HG03103 (cell line): ENCODE results near the gene GRB7.
A peak's percentile ranks its signal among the peaks of the same experiment; 100 is the strongest.
"Not testable (repeated sequence)": the region's sequence is repeated elsewhere in the genome, so short reads cannot be mapped to it uniquely, and the experiment has no call there.

ENCODE experiments used
- ATAC-seq: cut with Tn5 transposase; IDR thresholded peaks from one replicate; pipeline ENCODE4 v1.9.1; 2021; ENCODE audit warnings: low read depth; ENCODE audit not compliant: unreplicated experiment

The GRB7 gene

DNA sequence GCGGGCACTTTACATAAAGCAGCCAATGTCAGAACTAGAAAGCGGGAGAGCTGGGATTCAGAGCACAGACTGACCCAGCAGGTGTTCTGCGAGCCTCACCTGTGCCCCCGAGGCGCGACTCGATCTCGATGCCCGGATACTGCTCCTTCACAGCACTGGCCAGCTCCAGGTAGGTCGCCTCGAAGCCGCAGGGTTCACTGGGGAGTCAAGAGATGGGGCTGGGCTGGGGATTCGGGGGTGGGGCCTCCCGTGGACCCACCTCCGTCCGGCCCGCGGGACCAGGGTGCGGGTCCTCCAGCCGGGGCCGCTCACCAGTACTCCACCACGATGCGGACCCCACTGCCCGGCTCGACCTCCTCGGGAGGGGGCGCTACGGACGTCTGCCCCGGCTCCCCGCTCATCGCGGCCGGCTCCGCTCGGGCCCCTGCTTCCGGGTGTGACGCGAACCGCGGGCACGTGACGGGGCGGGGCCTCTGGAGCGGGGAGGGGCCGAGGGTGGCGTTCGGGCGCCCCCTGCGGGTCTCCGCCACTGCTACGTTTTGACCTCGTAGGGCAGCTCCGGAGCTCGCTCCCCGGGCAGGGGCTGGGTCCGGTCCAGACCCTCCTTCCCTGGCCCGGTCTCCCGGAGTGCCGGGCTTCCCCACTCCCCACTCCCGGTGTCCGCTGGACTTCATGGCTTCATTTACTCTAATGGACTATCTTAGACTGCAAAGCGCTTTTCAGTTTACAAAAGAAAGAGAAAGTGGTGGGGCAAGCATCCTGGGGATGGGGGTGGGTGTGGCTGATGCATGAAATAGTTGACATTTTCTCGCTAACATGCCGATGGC is 7.4 kb upstream of the GRB7 start, which contains the start of gene MIEN1:
Gene MIEN1 (minus strand): TSS at position 438 of the 827 bp plus-strand sequence. CDS start 37 bp downstream, at position 401.
- peak; percentile 85 for ATAC-seq

DNA sequence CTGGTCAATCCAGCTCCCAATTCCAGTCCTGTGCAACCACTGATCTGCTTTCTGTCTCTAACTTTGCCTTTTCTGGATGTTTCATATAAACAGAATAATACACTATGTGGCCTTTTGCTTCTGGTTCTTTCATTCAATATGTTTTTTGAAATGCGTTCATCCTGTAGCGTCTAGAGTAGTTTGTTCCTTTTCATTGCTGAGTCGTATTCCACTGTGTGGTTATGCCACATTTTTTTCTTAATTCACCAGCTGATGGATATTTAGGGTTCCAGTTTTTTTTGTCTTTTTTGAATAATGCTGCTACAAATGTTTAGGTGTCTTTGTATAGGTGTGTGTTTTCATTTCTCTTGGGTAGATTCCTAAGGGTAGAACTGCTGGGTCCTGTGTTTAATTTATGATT is 5.2 kb upstream of the GRB7 start:
- no peak for ATAC-seq

DNA sequence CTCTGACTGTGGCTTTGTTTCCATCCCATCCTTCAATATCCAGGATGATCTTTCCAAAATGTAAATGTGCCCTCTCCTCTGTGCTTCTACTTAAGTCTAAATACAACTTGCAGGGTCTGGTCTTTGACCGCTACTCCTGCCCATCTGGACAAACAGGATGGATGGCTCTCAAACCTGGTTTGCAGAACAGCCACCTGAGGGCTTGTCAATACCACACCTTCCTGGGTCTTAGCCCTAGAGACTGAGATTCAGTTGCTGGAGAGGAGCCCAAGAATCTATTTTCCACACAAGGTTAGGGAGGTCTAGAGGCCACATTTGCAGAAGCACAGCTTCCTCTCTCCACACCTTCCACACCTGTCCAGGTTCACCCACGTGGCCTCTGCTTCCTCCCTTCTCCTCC is 1.9 kb upstream of the GRB7 start:
- ATAC-seq, result no peak

DNA sequence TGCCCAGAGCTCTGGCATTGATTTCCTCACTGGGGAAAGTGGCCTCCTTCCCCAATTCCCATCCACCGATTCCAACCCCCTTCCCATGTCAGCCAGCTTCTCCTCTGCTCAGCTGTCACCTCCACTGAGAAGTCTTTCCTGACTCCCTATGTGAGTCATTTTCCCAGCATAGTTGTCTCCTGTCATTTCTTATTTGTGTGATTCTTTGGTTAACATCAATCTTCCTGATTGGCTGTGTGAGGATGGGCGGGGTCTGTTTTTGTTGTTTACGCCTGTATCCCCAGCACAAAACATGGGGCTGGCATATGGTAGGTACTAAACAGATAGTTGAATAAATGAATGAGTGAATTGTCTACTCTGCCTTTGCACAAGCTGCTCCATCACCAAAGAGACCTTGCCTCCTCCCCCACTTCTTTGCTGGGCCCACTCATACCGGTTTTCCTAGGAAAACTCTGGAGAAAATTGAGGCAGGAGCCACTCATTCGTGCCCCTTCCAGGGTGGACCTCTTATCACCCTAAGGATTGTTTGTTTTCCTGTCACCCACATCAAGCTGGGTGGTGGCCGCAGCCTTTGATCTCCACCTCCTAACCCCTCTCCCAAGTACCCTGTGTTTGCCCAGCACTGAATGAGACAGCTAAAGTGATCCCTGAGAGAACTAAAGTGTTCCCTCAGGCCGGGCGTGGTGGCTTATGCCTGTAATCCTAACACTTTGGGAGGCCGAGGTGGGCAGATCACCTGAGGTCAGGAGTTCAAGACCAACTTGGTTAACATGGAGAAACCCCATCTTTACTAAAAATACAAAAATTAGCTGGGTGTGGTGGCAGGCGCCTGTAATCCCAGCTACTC is 1.2 kb upstream of the GRB7 start:
- no peak for ATAC-seq

DNA sequence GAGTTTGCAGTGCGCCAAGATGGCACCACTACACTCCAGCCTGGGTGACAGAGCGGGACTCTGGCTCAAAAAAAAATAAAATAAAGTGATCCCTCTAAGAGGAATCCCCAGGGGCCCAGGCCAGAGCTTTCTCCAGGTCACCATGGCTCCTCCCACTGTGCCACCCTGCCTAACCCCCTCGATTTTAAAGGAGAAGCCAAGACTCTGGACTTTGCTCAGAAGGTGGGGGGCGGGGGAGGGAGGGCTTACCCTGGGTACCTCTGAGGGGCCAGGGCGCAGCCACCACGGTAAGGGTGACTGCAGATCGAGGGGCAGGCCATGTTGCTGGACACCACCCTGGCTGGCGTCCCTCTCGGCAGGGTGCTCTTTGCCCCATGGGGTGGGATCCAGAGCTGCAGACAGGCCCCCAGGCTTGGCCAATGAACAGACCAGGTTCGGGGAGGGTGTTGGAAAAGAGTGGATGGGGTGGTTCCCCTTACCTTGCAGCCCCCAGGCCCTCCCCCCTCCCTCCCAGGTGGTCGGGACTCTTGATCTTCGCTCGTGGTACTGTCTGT is 455 bp upstream of the GRB7 start:
- no peak for ATAC-seq

DNA sequence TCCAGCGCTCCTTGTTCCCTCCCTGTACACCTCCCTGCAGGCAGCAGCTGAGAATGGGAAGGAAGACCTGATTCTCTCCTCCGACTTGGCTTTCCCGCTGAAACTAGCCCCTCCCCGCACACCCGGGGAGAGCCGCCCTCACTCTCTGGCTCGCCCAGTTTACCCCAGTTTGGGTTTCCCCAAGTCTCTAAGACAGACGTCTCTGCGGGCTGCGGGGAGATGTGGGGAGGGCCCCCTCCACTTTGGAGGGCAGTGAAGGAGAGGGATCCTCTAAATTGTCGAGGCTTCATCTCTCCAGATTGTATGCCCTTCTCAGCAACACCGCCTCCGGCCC is 797 bp downstream of the GRB7 start:
- no peak for ATAC-seq

DNA sequence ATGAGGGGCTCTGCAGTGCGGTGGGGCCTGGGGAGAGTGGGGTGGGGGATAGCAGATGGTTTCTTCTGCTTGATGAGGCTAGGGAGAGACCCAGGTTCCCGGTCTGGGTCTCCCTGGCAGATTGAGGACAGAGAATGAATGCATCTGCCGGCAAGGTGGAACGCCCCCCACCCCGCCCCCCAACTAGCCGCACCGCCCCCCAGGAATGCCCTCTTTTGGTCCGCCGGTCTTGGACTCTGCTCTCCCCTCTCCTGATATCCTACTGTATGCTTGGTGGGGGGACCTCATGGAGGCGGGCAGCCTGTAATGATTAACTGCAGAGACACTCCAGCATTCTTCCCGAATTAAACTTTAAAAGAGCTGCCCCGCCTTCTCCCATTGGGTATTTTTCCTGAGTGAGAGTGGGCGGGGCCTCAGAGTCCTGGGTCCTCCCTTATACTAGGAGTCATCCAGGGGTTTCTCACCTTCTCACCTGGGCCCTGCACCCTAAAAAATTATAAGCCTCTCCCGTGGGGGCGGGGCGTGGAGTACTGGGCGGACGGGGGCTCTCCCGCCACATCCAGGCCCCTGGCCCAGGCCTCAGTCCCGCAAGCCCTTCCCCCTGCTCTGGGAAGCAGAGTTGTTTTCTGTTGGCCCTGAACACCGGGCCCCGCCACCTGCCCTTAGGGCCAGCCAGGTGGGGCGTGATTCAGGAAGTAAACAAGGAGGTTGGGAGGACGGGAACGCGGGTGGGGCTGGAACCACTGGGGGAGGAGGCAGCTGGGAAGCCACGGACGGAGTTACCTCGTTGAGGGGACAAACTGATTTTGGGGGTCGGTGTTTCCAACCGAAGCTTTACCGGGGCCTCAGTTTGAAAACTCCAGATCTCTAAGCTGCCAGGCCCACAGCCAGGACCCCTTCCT is 1.5 kb downstream of the GRB7 start:
- no peak for ATAC-seq

DNA sequence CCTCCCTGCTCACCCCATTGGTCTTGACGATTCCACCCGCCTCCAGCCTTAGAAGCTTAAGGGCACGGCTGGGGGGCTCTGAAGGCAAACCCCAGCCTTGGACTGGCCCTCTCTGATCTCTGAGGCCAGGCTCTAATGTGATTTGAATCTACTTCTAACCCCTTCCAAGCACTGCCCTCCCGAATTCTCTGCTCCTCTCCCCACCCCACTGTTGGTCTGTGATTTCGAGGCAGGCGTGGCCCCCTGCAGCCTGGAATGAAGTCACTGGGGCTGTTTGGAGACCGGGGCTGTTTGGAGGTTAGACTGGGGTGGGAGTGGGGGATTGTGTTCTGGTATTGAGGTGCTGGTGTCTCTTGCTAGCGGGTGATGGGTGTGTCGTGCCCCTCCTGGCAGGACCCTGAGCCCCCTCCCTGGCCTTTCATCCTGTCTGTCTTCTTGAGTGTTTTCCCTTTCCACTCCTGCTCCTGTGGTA is 2.2 kb downstream of the GRB7 start:
- ATAC-seq, result no peak

DNA sequence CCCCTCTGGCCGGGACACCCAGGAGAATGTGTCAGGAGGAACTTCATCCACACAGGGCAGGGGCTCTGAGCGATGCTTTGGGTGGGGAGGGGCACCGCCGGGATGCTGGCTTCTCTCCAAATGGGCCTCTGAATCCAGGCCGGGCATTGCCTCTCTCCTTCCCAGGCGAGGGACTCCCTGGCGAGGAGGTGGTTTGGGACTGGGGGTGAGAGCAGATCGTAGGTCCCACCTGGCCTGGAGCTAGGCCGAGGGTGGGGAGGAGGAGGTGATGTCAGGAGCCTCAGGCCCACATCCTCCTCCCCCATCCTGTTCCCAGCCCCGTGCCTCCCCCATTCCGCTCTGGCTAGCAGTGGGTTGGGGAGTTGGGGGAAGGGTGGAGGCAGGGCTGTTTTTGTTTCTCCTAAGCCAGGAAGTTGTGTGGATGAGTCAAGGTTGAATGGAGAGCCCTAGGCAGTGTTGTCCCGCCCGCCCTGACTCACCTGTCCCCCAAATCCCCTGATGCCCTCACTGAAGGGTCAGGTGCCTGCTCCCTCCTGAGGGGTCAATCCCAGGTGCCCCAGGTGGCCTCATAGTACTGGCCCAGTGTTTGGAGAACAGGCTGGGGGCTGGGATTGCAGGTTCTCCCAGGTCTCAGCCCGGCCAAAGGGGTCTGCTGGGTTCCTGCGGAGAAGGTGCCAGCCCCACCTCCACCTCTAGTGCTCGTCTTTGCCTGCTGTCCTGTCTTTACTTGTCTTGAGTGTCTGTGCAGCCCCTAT is 2.8 kb downstream of the GRB7 start:
- ATAC-seq, result no peak

DNA sequence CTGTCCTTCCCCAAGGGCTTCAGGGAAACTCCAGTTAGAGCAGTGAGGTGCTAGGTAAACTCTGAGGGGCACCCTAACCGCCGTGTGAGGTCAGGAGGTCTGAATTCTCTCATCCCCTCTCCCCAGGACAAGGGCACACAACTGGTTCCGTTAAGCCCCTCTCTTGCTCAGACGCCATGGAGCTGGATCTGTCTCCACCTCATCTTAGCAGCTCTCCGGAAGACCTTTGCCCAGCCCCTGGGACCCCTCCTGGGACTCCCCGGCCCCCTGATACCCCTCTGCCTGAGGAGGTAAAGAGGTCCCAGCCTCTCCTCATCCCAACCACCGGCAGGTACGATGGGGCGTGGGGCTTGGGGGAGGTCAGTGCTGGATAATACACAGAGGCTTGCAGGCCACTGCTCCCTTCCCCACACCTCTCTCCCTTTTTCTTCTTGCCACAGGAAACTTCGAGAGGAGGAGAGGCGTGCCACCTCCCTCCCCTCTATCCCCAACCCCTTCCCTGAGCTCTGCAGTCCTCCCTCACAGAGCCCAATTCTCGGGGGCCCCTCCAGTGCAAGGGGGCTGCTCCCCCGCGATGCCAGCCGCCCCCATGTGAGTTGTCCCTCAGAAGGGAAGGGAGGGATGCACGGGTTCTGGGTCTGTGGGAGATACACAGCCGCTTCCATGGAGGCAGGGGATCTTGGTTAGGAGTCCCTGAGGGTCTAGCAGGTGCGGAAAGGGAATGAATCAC is 4.6 kb downstream of the GRB7 start:
- no peak for ATAC-seq

DNA sequence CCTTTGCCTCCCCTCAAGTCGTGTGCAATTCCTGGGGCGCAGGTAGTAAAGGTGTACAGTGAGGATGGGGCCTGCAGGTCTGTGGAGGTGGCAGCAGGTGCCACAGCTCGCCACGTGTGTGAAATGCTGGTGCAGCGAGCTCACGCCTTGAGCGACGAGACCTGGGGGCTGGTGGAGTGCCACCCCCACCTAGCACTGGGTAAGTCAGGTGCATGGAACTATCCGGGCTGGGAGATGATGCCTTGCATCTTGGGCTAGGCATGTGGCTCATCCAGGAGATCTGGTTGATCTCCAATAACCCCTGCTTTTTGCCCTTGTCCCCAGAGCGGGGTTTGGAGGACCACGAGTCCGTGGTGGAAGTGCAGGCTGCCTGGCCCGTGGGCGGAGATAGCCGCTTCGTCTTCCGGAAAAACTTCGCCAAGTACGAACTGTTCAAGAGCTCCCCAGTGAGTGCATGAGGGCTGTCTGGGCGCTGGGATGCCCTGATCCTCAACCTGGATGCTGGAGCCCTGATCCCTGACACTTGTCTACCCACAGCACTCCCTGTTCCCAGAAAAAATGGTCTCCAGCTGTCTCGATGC is 5.2 kb downstream of the GRB7 start:
- ATAC-seq, result no peak

DNA sequence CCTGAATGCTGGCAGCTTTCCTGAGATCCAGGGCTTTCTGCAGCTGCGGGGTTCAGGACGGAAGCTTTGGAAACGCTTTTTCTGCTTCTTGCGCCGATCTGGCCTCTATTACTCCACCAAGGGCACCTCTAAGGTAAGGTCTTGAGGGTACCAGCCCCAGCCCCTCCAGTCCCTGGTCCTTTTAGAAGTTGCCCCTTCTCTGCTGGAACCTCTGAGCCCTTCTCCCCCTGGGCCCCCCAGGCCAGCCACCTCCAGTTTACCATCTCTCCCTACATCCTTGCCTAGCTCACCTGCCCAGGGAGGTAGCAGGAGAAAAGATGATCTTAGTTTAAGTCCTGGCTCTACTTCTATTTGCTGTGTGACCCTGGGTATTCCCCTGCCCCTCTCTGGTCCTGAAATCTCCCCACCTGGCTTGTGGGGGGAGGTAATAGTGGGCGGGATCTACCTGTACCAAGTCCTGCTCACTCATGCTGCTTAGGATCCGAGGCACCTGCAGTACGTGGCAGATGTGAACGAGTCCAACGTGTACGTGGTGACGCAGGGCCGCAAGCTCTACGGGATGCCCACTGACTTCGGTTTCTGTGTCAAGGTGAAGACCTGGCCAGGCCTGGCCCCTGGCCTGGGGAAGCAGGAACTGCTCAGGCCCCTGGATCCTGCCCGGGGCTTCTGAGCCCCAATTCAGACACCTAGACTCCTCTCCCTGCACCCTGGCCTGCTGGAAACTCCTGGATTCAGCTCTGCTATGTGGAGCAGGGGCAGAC is 6.5 kb downstream of the GRB7 start:
- no peak for ATAC-seq

DNA sequence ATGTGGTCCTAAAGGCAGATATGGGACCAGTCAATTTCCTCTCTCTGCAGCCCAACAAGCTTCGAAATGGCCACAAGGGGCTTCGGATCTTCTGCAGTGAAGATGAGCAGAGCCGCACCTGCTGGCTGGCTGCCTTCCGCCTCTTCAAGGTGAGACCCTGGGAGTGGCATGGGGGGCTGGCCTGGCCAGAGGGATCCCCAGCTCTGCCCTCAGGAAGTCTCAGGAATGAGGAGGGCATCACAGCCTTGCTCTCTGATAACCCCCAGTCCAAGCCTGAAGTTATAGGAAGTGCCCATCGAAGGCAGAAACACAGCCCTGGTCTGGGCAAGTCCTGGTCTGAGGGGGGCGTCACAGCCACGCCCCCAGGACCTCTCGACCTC is 7.1 kb downstream of the GRB7 start:
- ATAC-seq, result no peak

DNA sequence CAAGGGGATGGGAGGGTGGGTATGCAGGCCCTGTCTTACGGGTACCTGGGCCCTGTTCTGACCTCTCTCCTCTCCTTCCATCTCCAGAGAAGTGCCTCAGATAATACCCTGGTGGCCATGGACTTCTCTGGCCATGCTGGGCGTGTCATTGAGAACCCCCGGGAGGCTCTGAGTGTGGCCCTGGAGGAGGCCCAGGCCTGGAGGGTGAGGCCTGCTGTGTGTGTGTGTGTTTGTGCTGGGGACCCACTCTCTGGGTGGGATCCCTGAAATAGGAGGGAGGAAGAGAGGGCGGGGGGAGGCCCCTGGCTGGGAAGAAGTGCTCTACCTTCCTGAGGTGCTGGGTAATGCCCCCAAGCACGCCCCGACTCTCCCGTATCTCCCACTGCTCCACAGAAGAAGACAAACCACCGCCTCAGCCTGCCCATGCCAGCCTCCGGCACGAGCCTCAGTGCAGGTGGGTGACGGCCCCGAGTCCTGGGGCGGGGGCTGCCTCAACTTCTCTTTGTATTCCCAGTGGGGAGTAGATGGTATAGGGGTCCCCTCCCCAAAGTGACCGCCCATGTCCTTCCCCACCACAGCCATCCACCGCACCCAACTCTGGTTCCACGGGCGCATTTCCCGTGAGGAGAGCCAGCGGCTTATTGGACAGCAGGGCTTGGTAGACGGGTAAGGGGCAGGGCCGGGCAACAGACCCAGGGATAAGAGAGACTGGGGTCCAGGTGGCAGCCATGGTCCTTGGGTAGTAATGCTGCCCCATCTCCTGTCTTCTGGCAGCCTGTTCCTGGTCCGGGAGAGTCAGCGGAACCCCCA is 7.8 kb downstream of the GRB7 start:
- ATAC-seq, result no peak

DNA sequence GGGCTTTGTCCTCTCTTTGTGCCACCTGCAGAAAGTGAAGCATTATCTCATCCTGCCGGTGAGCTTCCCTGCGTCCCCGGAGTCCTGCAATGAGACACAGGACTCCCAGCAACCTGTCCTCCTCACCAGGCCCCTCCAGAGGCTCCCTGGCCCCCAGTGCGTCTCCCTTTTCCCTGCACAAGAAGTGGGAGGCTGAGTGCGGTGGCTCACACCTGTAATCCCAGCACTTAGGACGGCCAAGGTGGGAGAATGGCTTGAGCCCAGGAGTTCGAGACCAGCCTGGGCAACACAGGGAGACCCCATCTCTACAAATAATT is 8.4 kb downstream of the GRB7 start:
- ATAC-seq, result no peak

DNA sequence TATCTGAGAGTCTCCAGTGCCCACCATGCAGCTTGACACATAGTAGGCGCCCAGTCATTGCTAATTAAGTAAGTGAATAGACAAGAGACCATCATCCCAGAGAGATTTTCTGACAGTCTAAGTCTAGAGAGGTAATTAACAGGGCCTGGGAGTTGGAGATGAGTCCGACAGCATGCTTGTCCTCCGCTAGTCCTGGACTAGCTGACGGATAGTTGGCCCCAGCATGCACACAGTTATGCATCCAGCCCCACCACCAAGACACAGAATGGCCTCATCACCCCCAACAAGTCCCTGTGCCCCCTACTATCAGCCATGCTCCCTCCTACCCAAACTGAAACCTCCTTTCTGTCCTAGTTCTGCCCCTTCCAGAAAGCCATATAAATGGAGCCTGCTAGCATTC is 10.0 kb downstream of the GRB7 start:
- no peak for ATAC-seq

DNA sequence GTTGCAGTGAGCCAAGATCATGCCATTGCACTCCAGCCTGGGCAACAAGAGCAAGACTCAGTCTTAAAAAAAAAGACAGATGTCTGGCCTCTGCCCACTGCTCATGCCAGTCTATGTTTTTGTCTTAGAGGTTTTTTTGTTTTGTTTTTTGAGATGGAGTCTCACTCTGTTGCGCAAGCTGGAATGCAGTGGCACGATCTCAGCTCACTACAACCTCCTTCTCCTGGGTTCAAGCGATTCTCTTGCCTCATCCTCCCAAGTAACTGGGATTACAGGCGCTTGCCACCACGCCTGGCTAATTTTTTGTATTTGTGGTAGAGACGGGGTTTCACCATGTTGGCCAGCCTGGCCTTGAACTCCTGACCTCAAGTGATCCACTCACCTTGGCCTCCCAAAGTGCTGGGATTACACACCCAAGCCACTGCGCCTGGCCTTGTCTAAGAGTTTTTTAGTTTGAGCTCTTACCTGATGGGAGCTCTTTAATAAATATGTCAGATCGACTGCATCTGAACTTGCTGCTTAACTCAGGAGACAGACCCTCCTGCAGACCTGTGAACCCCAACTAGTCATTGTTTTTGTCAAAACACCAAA is 10.8 kb downstream of the GRB7 start:
- ATAC-seq, result not testable (repeated sequence)
